SK-N-SH (cell line): Measurements from ENCODE around the gene MED26.

Experiments
- CHD2 ChIP-seq: fragments of 150-350 bp; IDR thresholded peaks from 2 replicates; pipeline ENCODE4 v1.6.1; 2018; ENCODE audit warnings: low read length; ENCODE audit not compliant: partially characterized antibody
- EP300 ChIP-seq, 2 experiments: IDR thresholded peaks; 2 replicates each; pipeline versions ENCODE4 v1.4.0 to v1.6.1; 2012; ENCODE audit warnings: borderline replicate concordance in 1 of 2, low read depth in 1 of 2, low read length in 1 of 2
- EZH2phosphoT487 ChIP-seq: fragments of 200-600 bp; sonication (generic); IDR thresholded peaks from 2 replicates; pipeline ENCODE4 v1.6.1; 2017; ENCODE audit warnings: low read depth, mixed run types, mild to moderate bottlenecking, antibody characterized with exemption, moderate library complexity, borderline replicate concordance
- FOSL2 ChIP-seq: IDR thresholded peaks from 2 replicates; pipeline ENCODE4 v1.4.0; 2012; ENCODE audit warnings: low read depth, mild to moderate bottlenecking, moderate library complexity, borderline replicate concordance
- POLR2AphosphoS5 ChIP-seq: IDR thresholded peaks from 2 replicates; pipeline ENCODE4 v1.6.1; 2012; ENCODE audit warnings: low read depth, low read length
- RAD21 ChIP-seq: IDR thresholded peaks from 2 replicates; pipeline ENCODE4 v1.6.1; 2012; ENCODE audit warnings: mild to moderate bottlenecking, low read length
- TAF1 ChIP-seq: IDR thresholded peaks from 2 replicates; pipeline ENCODE4 v1.6.1; 2012; ENCODE audit warnings: low read depth, mild to moderate bottlenecking, low read length, moderate library complexity, borderline replicate concordance
- TF ChIP-seq, protein P1 (sequence below): fragments of 200-600 bp; sonication (generic); IDR thresholded peaks from 2 replicates; pipeline ENCODE4 v1.6.1; 2017; ENCODE audit warnings: antibody characterized with exemption, mild to moderate bottlenecking, moderate library complexity
- TF ChIP-seq, protein P2 (sequence below): IDR thresholded peaks from 2 replicates; pipeline ENCODE4 v1.6.1; 2012; ENCODE audit warnings: mild to moderate bottlenecking, low read depth, low read length, moderate library complexity
- TF ChIP-seq, protein P3 (sequence below): IDR thresholded peaks from 2 replicates; pipeline ENCODE4 v1.4.0; 2012; ENCODE audit warnings: low read depth, borderline replicate concordance

DNA sequence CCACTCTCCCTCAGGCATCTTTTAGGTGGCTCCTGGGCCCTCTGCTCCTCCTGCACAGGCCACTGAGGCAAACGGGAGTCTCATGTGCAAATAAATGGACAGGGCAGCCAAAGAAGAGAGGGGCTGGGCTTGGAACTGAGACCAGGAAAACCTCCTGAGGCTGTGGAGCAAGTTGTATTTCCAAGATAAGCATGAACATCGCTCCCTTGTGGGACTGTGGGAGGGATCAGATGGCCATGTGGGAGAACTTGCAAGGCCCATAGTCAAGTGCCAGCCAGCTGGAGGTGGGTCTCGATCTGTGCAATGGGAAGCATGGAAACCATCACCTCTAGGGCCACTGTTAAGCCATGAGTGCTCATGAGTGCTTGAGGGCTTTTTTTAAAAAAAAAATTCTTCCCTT, 24.9 kb downstream of the MED26 start:
- TF ChIP-seq CHD2 (no peak), POLR2AphosphoS5 (no peak), FOSL2 (no peak), RAD21 (no peak), EP300 (IDR thresholded peaks at IDR 0.05; ENCODE audit: borderline replicate concordance in 1 of 2, low read depth in 1 of 2, low read length in 1 of 2) (no peak), TAF1 (no peak), EZH2phosphoT487 (no peak)
- TF ChIP-seq, protein P1, sequence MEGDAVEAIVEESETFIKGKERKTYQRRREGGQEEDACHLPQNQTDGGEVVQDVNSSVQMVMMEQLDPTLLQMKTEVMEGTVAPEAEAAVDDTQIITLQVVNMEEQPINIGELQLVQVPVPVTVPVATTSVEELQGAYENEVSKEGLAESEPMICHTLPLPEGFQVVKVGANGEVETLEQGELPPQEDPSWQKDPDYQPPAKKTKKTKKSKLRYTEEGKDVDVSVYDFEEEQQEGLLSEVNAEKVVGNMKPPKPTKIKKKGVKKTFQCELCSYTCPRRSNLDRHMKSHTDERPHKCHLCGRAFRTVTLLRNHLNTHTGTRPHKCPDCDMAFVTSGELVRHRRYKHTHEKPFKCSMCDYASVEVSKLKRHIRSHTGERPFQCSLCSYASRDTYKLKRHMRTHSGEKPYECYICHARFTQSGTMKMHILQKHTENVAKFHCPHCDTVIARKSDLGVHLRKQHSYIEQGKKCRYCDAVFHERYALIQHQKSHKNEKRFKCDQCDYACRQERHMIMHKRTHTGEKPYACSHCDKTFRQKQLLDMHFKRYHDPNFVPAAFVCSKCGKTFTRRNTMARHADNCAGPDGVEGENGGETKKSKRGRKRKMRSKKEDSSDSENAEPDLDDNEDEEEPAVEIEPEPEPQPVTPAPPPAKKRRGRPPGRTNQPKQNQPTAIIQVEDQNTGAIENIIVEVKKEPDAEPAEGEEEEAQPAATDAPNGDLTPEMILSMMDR: no peak
- TF ChIP-seq, protein P2, sequence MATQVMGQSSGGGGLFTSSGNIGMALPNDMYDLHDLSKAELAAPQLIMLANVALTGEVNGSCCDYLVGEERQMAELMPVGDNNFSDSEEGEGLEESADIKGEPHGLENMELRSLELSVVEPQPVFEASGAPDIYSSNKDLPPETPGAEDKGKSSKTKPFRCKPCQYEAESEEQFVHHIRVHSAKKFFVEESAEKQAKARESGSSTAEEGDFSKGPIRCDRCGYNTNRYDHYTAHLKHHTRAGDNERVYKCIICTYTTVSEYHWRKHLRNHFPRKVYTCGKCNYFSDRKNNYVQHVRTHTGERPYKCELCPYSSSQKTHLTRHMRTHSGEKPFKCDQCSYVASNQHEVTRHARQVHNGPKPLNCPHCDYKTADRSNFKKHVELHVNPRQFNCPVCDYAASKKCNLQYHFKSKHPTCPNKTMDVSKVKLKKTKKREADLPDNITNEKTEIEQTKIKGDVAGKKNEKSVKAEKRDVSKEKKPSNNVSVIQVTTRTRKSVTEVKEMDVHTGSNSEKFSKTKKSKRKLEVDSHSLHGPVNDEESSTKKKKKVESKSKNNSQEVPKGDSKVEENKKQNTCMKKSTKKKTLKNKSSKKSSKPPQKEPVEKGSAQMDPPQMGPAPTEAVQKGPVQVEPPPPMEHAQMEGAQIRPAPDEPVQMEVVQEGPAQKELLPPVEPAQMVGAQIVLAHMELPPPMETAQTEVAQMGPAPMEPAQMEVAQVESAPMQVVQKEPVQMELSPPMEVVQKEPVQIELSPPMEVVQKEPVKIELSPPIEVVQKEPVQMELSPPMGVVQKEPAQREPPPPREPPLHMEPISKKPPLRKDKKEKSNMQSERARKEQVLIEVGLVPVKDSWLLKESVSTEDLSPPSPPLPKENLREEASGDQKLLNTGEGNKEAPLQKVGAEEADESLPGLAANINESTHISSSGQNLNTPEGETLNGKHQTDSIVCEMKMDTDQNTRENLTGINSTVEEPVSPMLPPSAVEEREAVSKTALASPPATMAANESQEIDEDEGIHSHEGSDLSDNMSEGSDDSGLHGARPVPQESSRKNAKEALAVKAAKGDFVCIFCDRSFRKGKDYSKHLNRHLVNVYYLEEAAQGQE: no peak
- TF ChIP-seq, protein P3, sequence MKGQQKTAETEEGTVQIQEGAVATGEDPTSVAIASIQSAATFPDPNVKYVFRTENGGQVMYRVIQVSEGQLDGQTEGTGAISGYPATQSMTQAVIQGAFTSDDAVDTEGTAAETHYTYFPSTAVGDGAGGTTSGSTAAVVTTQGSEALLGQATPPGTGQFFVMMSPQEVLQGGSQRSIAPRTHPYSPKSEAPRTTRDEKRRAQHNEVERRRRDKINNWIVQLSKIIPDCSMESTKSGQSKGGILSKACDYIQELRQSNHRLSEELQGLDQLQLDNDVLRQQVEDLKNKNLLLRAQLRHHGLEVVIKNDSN: no peak
